ENCODE results near the gene KY. TPM values are rescaled to one million over a fixed set of nuclear protein-coding genes. Genes with fewer than 3 reads are reported as not detected.

Gene KY
- polyA plus RNA-seq, 5 donors: 0.58 to 6.1 (median 1.9) TPM

Other genes with a start within 250 kb of the KY start
- 100 to 1,000 TPM in 1 of 5 donors, 10 to 100 TPM in 4; 84.6 to 101 (median 94.0) TPM for gene ANAPC13, start 165.0 kb downstream of the KY start, polyA plus RNA-seq (ENCODE audit: insufficient read depth in 1 of 5, insufficient read length in 5 of 5, low replicate concordance in 1 of 5)
- 10 to 100 TPM; 24.6 to 41.3 (median 33.0) TPM for gene CEP63, start 165.0 kb downstream of the KY start, polyA plus RNA-seq (ENCODE audit: insufficient read depth in 1 of 5, insufficient read length in 5 of 5, low replicate concordance in 1 of 5)
- gene EPHB1, start 144.2 kb upstream of the KY start, polyA plus RNA-seq (ENCODE audit: insufficient read depth in 1 of 5, insufficient read length in 5 of 5, low replicate concordance in 1 of 5): 1 to 10 TPM; 1.8 to 3.9 (median 2.8) TPM